ENCODE results near the gene IL17REL.

DNA sequence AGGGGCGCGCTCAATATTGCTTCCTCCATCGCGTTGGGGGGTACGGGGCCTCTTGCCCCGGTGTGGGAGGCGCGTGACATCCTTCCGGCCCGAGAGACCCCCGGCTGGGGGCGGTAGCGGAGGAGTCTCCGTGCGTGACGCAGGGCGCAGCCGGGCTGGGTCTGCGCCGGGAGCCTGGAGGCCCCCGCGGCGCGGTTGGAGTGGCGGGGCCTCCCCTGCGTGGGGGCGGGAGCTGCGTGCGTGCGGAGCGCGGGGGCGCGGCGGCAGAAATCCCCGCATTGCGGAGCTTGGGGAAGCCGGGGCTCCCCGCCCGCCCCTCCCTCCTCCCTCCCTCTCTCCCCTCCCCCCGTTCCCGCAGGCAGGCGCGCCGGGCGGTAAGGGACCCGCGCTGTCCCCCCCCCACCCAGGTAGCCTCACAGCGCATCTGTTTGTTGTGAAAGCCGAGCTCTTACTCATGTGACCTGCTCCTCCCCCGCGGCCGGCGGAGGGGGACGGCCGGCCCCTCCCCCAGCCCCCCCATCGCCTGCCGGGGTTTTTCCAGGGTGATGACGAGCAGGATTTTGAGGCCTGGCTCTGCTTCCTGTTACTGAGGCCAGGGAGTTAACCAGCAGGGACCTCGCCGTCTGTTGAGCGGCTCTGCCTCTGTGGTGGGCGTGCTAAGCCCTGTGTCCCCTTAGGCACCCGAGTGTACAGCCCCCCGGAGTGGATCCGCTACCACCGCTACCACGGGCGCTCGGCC is 50.4 kb downstream of the IL17REL start:
- TF ChIP-seq, protein P1, sequence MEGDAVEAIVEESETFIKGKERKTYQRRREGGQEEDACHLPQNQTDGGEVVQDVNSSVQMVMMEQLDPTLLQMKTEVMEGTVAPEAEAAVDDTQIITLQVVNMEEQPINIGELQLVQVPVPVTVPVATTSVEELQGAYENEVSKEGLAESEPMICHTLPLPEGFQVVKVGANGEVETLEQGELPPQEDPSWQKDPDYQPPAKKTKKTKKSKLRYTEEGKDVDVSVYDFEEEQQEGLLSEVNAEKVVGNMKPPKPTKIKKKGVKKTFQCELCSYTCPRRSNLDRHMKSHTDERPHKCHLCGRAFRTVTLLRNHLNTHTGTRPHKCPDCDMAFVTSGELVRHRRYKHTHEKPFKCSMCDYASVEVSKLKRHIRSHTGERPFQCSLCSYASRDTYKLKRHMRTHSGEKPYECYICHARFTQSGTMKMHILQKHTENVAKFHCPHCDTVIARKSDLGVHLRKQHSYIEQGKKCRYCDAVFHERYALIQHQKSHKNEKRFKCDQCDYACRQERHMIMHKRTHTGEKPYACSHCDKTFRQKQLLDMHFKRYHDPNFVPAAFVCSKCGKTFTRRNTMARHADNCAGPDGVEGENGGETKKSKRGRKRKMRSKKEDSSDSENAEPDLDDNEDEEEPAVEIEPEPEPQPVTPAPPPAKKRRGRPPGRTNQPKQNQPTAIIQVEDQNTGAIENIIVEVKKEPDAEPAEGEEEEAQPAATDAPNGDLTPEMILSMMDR (conservative IDR thresholded peaks at IDR 0.05 in 1 of 2, IDR thresholded peaks at IDR 0.05 in 1 of 2; ENCODE audit: extremely low read depth in 1 of 2, insufficient read depth in 1 of 2, low read depth in 1 of 2, low read length in 2 of 2) = no peak
- no peak for TF ChIP-seq EZH2 (IDR thresholded peaks at IDR 0.05; ENCODE audit: borderline replicate concordance, low read length)
